GM12874 (cell line): ENCODE measurements around the gene USP11.

Experiments
- TF ChIP-seq, protein P1 (sequence below): IDR thresholded peaks from 2 replicates; pipeline ENCODE4 v1.5.1; 2011; ENCODE audit warnings: low read depth, mild to moderate bottlenecking, control low read depth, low read length, moderate library complexity; ENCODE audit not compliant: insufficient read depth

The USP11 gene

DNA sequence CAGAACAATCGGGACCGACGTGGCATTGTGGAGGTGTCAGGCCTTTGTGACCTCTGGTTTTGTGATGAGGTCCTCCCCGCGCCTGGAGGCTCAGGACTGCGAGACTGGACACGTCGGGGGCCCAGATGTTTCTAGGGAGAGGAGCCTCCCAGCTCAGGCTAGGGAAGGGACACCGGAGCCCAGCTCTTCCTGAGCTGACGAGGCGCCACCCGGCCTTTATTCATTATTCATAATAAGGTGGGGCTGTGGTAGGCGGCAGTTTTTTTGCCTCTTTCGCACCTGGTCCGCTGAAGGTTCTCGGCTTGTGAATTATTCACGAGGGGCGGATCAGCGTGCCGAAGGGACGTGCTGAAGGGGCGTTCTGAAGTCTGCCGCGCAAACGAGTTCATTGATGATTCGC lies 41.5 kb upstream of the USP11 start:
- TF ChIP-seq, protein P1, sequence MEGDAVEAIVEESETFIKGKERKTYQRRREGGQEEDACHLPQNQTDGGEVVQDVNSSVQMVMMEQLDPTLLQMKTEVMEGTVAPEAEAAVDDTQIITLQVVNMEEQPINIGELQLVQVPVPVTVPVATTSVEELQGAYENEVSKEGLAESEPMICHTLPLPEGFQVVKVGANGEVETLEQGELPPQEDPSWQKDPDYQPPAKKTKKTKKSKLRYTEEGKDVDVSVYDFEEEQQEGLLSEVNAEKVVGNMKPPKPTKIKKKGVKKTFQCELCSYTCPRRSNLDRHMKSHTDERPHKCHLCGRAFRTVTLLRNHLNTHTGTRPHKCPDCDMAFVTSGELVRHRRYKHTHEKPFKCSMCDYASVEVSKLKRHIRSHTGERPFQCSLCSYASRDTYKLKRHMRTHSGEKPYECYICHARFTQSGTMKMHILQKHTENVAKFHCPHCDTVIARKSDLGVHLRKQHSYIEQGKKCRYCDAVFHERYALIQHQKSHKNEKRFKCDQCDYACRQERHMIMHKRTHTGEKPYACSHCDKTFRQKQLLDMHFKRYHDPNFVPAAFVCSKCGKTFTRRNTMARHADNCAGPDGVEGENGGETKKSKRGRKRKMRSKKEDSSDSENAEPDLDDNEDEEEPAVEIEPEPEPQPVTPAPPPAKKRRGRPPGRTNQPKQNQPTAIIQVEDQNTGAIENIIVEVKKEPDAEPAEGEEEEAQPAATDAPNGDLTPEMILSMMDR = no peak

DNA sequence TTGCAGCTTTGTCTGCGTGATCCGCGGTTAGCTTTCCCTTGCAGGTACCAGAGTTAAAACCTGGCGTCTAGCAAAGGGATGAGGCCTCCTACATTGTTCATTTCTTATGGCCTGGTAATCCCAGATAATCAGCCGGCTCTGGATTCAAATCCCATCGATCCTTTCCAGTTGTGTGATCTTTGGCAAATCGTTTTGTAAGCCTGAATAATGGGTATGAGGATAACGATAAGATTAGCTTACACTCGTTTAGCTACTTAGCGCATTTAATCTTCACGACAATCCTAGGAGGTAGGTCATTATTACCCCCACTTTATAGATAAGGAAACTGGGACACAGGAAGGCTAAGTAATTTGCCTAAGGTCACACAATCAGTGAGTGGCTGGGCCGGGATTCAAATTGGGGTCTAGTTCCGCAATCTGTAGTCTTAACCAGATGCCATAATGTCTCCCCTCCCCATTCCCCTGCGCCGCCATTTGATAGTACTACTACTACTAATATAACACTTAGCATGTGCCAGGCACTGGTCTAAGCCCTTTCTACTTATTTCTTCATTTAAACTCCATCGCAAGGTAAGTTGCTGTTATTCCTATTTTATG lies 40.9 kb upstream of the USP11 start:
- TF ChIP-seq, protein P1 = no peak

DNA sequence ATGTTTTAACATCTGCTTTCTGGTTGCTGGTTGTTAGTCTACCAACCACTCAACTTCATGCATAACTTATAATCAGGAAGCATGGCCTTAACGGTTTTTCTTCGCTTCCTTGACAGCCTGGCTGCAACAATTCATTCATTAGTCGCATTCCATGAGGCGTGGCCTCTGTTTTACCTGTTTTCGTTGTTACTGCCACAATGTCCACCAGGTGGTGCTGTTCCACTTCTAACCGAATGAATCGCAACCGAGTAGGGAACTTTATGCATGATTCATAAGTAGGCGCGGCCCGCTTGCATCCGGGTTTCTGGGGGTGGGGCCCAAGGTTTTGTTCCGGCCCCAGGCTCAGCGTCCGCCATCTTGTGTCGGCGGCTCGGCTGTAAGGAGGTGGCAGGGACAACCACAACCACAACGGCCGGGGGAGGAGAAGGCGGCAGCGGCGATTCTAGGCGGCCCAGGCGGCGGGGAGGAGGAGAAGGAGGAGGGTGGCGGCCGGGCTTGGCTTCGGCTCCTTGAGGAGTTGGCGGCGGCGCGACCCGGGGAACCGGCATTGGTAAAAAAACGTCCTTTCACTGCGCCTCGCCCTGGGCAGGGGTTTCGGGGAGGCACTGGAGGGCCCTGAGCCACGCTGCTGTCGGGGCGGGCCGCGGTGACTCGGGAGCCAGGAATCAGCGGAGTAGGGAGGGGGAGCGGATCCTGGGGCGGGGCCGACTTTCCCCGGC lies 39.2 kb upstream of the USP11 start, which contains the start of gene UBA1:
Gene UBA1 (plus strand): TSS at position 355 of the 719 bp plus-strand sequence. CDS start 4,974 bp downstream, outside the sequence.
- TF ChIP-seq, protein P1 = peak; percentile 46; the same call in 1 of the 2 replicates

DNA sequence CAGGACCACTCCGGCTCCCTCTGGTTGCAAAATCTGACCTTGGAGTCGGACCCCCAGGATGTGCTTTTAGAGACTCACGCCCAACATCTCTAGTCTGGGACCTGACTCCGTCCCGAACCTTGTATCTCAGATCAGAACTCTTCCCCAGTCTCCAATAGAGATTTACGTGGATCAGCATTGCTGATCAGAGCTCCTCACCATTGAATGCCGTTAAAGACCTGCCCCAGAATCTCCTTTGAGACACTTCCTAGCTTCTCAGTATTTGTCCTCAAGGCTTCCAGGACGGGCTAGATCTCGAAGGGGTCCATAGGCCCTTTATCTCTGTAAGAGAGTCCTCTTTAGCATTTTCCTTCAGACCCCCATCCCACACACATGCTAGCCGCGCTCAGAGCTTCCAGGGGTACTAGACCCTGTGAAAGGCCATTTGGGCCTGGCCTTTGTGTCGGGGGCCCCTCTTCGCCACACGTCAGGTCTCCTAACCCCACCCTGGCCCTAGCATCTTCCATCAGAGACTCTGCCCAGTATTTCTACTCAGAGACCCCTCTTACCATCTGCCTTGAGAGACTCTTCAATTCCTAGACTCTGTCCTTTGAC lies 38.5 kb upstream of the USP11 start:
- TF ChIP-seq, protein P1 = no peak

DNA sequence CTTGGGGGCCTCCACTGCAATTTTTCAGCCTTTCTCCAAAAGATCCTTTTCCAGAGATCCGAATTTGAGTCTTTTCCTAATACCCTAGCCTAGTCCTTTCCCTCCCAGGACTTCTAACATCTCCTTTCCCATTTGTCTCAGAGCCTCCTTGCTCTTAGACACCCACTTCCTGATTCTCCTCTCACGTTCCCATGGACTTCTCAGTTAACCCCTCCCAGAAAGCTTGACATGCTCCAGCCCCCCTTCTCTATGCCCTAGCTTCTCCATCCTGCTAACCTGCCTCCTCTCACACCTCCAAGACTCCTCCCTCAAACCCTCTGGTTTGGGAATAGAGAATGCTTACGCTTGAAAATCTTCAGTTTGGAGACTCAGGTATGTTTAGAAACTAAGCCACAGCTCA lies 36.7 kb upstream of the USP11 start:
- TF ChIP-seq, protein P1 = no peak

DNA sequence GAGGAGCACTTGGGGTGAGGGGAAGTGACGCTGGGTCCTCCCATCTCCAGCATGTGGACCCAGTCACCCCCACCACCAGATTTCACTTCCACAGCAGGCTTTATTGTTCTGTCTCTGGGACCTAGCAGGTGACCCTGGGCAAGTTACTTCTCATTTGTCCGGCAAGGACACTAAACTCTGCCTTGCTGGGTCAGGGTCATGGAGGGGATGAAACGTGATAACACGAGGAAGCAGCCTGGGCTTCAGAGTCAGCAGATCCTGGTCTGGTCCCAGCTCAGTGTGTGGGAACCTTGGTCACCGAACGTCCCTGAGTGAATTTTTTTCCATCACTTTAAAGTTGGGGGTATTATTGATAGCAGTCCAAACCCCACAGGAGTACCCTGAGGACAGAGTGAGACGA lies 35.3 kb upstream of the USP11 start:
- TF ChIP-seq, protein P1 = no peak

DNA sequence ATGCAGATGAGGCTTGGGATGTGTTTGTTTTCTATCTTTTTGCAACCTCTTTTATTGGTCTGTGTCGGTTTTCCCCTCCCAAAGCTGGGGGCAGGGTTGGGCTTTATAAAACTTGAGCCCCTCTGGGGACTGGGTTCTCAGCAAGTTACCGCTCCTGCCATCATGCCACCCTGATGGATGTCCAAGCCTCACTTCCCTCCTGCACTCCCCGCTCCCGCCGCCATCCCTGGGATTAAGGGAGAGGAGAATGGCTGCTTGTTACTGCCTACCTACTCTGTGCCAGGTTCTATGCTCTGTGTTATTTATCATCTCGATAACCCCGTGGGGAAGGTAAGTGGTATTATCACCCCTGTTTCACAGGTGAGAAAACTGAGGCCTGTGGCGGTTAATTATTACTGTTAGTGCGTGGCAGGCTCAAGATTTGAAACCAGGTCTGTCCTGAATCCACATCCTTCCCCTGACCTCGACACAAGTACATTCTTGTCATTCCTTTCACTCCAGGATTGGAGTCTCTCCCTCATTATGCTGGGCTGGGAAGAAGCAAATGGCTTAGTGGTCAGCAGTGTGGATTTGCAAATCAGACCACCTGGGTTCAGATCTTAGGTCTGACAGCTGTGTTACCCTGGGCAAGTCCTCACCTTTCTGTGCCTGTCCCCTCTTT lies 34.7 kb upstream of the USP11 start:
- TF ChIP-seq, protein P1 = no peak
